HEK293T (cell line): ENCODE data around the gene CD68.

Source experiments
- FOXM1 ChIP-seq: fragments of 450-650 bp; IDR thresholded peaks from 2 replicates; pipeline ENCODE4 v1.6.1; 2017; ENCODE audit warnings: mild to moderate bottlenecking, borderline replicate concordance
- SUZ12 ChIP-seq: fragments of 450-650 bp; IDR thresholded peaks from 2 replicates; pipeline ENCODE4 v1.6.1; 2016; ENCODE audit warnings: mild to moderate bottlenecking

GRCh38 chr17:7563115-7563869, 16.1 kb upstream of the CD68 start:
- TF ChIP-seq FOXM1 (no peak), SUZ12 (no peak)
